ENCODE results near the gene SPDYE3.
"Not testable (repeated sequence)": the region's sequence is repeated elsewhere in the genome, so short reads cannot be mapped to it uniquely, and the experiment has no call there.

Gene SPDYE3

GRCh38 chr7:100307402-100307801 is at the start of gene SPDYE3:
TSS of gene SPDYE3 (plus strand) at chr7:100307702. CDS start at chr7:100307886, 184 bp downstream.
- FAIRE-seq, result not testable (repeated sequence)

- FAIRE-seq, result not testable (repeated sequence)
These were observed 47.5 kb upstream of the SPDYE3 start for GRCh38 chr7:100259984-100260383.

- FAIRE-seq, result not testable (repeated sequence)
These were observed 44.6 kb upstream of the SPDYE3 start for GRCh38 chr7:100262896-100263295.

GRCh38 chr7:100264223-100264622 is 43.3 kb upstream of the SPDYE3 start:
- not testable (repeated sequence) for FAIRE-seq

- FAIRE-seq, result not testable (repeated sequence)
These were observed 42.8 kb upstream of the SPDYE3 start for GRCh38 chr7:100264669-100265165.

GRCh38 chr7:100265851-100266250 is 41.7 kb upstream of the SPDYE3 start:
- FAIRE-seq, result not testable (repeated sequence)

- FAIRE-seq, result no peak
These were observed 40.7 kb upstream of the SPDYE3 start for GRCh38 chr7:100266576-100267354.

- FAIRE-seq, result no peak
These were observed 39.9 kb upstream of the SPDYE3 start for GRCh38 chr7:100267648-100268047.

GRCh38 chr7:100268882-100269281 is 38.6 kb upstream of the SPDYE3 start:
- not testable (repeated sequence) for FAIRE-seq

- FAIRE-seq, result not testable (repeated sequence)
These were observed 38.0 kb upstream of the SPDYE3 start for GRCh38 chr7:100269306-100270045.

GRCh38 chr7:100270046-100270918 is 37.2 kb upstream of the SPDYE3 start:
- FAIRE-seq, result not testable (repeated sequence)

- not testable (repeated sequence) for FAIRE-seq
These were observed 36.4 kb upstream of the SPDYE3 start for GRCh38 chr7:100270941-100271593.

- no peak for FAIRE-seq
These were observed 35.6 kb upstream of the SPDYE3 start for GRCh38 chr7:100271716-100272537.

GRCh38 chr7:100272538-100272902 is 35.0 kb upstream of the SPDYE3 start:
- FAIRE-seq, result not testable (repeated sequence)

- no peak for FAIRE-seq
These were observed 32.4 kb upstream of the SPDYE3 start for GRCh38 chr7:100275120-100275519.

- FAIRE-seq, result not testable (repeated sequence)
These were observed 31.4 kb upstream of the SPDYE3 start for GRCh38 chr7:100276126-100276525.

- not testable (repeated sequence) for FAIRE-seq
These were observed 25.4 kb upstream of the SPDYE3 start for GRCh38 chr7:100282069-100282608.

- FAIRE-seq, result not testable (repeated sequence)
These were observed 24.4 kb upstream of the SPDYE3 start for GRCh38 chr7:100283147-100283546.

GRCh38 chr7:100287191-100287969 is 20.1 kb upstream of the SPDYE3 start:
- not testable (repeated sequence) for FAIRE-seq

- FAIRE-seq, result not testable (repeated sequence)
These were observed 19.2 kb upstream of the SPDYE3 start for GRCh38 chr7:100288258-100288657.

Measured in islet of Langerhans (tissue), 1 donor.